Fibroblast of the conjunctiva (primary cell): Measurements from ENCODE around the gene PRKCD.

Source experiments
- DNase-seq: peaks from one replicate; pipeline ENCODE4 v3.0.0-alpha.2; 2010; ENCODE audit warnings: low read depth

The PRKCD gene

DNA sequence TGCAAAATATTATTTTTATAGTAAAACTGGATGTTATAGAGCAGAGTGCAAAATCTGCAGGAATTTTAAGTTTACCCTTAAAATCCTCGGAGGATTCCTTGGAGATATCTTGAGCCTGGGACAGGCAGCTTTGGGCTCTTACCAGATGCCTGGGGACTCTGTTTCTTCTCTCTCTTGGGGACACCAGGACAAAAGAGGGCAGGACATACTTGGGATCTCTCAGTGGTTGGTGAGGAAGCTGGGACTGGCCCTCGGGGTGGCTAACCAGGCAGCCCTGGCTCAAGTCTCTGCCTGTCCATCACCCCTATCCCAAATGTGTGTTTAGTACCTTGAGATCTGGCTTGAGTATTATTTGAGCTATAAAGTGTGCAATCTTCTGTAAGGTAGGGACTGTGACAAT lies 56.2 kb downstream of the PRKCD start:
- no peak for DNase-seq

DNA sequence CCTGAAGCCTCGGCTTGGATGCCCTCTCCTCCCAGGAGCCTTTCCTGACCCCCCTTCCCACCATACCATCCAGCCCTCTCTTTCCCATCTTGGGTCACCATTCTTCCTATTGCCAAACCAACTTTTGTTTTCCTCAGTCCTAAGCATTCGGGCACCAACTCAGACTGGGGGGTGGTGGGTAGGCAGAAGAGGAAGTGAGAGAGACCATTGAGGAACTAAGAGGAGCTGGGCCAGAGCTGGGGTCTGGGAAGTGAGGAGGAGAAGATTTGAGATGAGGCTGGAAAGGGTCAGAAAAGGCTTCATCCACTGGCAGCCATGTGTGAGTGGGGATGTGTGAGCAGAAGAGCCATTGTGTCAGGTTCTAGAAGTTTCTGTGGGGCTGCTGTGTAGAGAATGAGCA lies 57.1 kb downstream of the PRKCD start:
- no peak for DNase-seq

DNA sequence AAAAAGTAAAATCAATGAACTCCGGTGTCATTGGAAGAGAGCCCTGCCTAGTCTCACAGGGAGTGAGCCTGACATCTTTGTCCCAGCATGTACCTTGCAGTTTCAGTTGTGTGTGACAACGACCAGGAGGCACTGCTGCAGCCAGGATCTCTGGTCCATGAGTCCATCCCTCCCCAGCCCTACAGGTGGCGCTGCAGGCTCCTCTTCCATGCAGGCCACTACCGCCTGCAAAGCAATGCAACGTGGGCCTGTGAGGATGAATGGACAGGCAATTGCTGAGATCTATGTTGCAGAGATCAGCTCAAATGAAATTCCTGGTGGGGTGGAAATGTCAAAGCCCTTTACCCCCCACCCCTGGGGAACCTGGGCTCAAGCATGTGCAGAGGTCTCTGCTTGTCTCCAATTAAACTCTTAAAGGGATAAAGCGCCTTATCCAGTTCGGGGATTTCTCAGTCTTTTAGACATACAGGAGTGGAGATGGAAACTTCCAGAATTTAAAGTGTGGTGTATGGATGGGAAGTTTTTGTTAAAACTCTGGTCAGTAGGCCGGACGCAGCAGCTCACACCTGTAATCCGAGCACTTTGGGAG lies 59.0 kb downstream of the PRKCD start:
- DNase-seq, result peak; percentile 73

DNA sequence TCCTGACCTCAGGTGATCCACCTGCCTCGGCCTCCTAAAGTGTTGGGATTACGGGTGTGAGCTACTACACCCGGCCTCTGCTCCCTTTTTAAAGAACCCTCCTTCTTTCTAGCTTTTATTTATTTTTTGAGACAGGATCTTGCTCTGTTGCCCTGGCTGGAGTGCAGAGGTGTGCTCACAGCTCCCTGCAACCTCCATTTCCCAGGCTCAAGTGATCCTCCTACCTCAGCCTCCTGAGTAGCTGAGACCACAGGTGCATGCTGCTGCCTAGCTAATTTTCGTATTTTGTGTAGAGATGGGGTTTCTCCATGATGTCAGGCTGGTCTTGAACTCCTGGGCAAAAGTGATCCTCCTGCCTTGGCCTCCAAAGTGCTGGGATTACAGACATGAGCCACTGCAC lies 60.3 kb downstream of the PRKCD start:
- DNase-seq, result no peak

DNA sequence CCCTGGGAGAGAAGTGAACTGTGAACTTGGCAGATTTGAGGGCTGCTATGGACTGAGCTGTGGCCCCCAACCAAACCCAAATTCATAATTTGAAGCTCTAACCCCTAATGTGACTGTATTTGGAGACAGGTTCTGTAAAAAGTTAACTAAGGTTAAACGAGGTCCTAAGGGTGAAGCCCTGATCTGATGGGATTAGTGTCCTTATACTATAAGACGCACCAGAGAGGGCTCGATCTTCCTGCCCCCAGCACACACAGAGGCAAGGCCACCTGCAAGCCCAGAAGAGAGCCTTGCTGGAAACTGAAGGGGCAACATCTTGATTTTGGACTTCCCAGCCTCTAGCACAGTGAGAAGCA lies 60.8 kb downstream of the PRKCD start:
- no peak for DNase-seq

DNA sequence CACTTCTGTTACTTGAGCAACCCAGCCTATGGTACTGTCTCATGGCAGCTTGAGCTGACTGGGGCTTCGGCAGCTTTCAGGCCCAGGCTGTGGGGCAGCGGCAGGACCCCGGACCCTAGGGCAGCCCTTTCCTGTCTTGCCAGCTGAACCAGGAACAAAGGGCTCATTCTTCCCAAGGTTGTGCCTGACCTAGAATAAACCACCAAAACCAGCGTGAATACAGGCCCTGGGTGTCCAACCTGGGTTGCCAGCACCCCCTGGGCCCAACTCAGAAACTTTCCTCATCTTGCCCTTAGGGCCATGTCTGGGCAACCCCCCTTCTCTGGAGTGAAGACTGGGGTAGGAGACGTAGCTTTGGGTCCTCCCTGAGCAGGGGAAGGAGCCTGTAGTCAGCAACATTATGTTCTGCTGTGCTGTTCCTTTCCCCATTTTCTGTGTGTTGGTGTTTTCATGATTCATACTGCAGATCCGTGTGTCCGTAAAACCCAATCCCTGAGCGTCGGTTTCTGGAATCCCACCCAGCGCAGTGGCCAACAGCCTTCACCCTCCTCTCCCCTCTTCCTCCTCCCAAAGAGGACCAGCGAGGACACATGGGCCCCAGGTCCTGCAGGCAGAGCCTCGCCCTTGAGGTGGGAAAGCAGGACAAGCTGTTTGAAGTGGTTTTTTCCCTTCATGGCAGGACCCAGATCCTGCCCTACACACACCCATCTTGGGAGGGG lies 61.3 kb downstream of the PRKCD start:
- DNase-seq, result no peak

DNA sequence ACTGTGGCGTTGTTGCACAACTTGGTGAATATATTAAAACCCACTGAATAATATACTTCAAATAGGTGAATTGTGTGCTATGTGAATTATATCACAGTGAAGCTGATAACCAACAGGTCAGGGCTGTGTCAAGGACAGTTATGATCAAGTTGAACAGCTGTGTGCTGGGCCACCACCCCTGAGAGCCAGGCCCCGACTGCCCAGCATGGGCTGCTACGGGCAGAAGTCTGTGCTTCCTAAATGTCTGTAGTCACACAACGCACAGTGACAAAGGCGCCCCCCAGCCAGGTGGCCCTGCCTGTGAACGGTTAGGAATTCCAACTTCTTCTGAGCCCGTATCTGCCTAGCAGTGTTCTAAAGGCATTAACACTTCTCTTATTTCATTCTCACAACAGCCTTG lies 62.0 kb downstream of the PRKCD start:
- DNase-seq, result no peak

DNA sequence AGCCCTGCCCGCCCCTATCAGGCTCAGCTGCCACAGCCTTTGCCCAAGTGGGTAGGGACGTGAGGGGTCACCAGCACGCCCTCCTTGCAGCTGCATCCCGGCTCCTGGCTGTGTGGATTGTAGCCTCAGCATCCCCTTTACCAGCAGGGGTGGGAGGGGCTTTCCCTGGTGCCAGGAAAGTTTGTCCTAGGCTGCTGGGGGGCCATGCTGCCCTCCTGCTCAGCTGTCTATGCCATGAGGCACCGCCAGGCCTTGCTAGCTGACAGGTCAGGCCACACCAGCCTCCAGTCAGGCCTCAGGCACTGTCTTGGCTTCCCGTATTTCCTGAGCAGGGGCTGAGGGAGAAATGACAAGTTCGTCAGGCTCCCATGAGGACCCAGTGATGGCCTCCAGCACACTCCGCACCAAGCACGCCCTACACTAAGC lies 62.5 kb downstream of the PRKCD start:
- DNase-seq, result no peak

DNA sequence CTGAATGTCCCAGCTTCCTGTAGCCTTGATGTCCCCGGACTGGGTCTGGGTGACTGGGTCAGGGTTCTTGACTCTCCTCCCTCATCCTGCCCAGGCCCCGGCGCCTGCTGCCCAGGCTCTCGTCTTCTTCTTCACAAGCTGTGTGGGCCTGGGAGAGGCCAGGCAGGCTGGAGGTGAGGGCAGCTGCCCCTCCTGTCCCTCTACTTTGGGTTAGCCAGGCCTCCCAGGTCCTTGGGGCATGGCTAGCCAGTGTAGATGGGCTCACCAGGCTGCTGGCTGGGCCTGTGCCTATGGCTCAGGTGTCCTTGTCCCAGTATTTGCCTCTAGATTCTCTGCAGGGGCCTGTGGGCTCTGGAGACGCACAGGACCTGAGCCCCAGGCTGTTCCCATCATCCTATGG lies 63.0 kb downstream of the PRKCD start:
- DNase-seq, result no peak

DNA sequence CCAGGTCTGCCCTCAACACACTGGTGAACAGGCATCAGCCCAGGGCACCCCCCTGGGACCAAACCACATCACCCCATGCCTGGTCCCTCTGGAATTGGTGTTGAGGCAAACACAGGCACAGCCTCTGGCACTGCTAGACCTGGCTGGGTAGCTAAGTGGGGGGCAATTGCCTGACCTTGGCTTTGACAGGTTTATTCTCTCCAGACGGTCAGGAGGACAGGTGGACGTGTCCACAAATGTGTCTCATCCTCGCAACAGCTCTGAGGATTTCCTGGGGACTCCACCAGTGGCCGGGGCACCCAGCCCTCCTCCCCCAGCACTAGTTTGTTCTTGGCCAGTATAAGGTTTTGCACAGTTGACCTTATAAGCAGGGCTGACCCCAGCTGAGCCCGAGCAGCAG lies 63.5 kb downstream of the PRKCD start:
- DNase-seq, result no peak

DNA sequence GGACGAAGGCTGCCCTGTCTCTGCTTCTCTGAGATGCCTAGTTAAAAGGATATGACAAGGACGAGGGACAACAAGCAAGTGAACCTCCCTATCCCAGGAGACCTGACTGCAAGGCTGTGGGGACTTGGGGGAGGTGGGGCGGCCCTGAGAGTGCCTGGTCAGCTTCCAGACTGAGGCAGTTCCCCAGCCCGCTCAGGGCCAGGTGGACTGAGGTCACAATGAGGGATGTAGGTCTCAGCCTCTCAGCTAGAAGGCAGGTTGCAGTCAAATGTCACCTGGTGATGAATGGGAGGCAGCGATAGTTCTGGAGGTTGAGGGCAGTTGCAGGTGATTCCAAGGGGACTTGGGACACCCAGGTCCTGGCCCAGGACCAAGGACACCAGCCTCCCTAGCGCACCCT lies 64.2 kb downstream of the PRKCD start:
- DNase-seq, result no peak

DNA sequence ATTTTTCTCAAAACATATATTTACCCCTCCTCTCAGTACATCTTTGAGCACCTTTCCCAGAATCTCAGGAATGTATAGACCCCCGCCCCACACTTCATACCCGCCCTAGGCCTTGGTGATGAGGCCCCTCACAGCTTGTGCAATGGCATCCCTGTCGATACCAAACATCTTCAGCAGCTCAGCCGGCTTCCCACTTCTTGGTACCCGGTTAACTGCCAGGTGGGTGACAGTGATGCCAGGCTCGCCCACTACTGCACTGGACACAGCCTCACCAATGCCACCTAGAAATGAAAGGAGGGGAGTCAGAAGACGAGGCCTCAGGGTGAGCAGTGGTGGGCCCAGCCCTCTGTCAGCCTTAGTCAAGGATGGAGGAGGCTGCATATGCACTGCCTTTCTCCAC lies 64.6 kb downstream of the PRKCD start:
- no peak for DNase-seq

DNA sequence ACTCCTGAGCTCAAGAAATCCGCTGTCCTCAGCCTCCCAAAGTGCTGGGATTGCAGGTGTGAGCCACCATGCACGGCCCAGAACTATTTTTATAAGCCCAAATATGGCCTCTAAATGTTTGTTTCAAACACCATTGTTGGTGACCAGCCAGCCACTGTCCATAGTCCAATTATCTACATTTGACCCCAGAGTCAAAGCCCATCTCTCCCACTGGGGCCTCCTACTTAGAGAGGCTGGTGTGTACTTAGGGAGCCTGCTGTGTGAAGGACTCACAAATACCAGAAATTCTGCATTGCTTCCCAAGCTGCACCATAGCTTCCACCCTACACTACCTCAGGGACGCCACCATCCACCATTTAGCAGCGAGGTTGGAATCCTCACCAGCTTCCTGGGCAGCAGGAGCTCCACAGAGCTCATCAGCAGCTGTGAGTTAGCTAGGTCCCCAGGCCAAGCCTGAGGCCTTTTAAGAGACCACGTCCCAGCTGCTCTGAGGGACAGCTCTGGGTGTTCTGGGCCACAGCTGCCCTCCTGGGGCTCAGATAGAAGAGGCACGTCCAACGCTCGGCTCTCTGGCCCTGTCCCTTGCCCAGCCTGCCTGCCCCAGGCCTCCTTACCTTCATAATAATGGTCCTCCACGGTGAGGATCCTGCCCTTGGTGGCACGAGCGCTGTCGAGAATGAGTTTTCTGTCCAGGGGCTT lies 65.3 kb downstream of the PRKCD start:
- no peak for DNase-seq

DNA sequence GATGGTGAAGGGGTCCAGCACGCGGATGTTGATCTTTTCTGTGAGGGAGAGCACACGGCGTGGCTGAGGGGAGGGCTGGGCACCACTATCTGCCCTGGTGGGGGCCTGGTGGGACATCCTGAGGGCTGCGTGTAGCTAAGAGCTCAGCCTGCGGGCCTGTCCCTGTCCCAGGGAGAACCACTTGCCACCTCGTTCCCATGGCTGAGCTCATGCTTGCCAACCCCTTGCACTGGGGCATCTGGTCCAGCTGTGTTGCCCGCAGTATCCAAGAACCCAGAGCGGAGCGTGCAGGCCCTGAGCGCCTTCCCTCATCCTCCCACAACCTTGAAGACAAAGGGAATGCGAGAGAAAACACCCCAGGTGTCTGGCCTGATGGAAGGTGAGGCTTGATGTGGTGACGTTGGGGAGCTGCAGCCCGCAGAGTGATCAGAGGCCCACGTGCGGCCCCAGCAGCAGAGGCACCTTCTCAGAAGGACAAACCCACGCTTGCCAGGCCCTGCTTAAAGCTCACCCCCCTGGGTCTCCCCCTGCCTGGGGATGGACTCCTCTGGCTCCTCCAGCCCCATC lies 65.9 kb downstream of the PRKCD start:
- DNase-seq, result no peak

DNA sequence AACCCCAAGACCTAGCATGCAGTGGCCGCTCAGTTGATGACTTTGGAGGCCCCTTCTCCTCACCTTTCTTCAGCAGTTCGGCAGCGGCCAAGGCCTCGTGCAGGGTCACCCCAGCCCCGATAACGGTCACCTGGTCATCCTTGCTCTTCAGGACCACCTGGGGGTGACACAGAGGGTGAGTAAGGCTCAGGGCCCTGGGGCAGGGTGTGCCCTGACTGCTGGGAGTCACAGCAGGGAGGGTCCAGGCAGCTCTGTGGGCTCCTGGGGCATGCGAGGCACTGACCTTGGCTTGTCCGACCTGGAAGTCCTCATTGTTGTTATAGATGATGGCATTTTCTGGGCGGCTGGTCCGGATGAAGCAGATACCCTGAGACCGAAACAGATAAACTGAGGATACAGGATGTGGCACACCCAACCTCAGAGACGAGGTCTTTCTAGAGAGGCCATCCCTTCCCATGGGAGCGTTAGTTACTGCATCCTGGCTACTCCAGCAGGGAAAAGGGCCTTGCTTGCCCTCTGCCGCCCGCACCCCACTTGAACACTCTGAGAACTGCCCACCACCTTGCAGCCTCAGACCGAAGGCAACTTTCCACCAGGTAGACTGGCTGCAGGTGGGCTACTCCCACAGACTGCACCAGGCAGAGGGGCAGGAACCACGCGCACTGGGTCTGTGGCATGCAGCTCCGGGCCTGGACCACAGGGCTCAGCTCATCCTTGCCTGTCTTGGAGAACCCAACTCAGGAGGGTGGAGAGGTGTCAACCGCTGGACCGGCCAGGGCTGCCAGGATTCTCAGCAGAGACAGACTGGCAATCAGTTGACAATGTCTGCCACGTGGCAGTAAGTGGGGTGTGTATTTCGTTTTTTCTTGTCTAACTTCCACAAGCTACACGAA lies 67.2 kb downstream of the PRKCD start:
- no peak for DNase-seq

DNA sequence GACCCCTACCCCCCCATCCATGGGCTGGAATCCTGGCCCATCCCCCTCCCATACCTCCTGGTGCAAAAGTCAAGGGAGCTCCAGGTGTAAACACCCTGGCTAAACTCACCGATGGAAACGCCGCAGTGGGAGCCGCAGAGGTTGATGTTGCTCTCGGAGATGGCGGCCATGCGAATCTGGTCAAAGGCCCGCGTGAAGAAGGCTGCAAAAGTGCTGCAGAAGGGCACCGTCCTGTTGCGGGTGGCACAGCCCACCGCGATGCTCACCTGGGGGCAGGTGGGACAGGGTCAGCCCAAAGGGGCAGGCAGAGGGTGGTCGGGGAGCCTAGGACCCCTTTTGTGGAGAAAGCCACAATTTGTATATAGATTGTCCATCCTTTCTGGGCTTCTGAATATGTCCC lies 68.2 kb downstream of the PRKCD start:
- DNase-seq, result no peak

DNA sequence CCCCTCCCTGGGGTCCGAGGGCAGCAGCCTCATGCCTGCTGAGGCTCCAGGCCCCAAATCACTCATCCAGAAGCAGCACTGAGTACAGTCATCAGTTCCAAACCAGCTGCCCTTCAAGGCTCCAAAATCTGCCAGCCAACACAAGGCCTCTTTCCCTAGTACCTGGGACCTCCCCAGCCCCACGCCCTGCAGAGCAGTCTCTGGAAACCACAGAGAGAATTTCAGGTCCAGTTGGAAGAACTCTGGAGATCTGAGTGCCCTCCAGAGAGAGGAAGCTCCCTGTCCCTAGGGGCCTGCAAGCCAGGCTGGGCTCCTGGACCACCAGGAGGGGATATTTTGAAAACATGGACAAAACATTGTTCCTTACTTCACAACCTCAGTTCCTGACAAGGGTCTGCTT lies 68.6 kb downstream of the PRKCD start:
- DNase-seq, result no peak

DNA sequence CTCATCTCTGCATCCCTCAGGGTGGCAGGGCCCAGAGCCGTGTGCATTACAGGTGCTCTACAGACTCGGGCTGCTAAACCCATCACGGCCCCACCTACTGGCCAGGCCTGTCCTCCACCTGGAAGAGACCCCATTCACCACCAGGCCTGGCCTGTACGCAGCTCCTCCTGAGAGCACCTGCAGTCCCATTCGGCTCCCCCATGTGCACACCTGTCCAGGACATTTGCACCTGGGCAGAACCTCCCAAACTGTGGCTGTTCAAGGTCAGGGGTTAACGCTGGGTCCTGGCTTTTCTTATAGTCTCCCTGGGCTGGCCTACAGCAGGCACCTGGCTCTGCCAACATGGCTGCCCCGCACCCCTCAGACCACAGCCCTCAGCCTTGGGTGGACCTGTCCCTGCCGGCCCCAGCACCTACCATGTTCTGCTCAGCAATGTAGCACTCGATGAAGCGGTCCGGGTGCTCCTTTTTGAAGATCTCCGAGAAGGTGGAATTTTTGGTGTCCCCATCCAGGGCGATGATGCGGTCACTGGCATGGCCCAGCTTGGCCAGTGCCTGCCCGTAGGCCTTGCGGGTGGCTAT lies 69.1 kb downstream of the PRKCD start:
- DNase-seq, result no peak

DNA sequence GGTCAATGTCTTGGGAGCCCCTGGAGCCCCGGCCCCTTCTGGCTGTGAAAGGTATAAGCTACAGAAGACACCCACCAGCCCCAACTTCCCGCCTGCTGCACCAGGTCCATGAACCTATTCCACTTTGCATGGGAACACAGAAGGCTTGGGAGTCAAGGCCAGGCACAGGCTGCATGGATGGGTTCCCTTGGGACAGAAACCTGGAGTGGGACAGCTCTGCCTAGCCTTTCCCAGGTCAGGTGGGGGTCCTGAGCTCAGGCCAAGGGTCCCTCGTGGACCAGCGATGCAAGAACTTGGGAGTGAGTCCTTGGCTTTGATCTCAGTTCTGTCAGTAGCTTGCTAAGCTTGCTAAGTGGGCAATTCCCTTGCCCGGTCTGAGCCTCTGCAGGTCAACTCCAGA lies 69.8 kb downstream of the PRKCD start:
- DNase-seq, result no peak

DNA sequence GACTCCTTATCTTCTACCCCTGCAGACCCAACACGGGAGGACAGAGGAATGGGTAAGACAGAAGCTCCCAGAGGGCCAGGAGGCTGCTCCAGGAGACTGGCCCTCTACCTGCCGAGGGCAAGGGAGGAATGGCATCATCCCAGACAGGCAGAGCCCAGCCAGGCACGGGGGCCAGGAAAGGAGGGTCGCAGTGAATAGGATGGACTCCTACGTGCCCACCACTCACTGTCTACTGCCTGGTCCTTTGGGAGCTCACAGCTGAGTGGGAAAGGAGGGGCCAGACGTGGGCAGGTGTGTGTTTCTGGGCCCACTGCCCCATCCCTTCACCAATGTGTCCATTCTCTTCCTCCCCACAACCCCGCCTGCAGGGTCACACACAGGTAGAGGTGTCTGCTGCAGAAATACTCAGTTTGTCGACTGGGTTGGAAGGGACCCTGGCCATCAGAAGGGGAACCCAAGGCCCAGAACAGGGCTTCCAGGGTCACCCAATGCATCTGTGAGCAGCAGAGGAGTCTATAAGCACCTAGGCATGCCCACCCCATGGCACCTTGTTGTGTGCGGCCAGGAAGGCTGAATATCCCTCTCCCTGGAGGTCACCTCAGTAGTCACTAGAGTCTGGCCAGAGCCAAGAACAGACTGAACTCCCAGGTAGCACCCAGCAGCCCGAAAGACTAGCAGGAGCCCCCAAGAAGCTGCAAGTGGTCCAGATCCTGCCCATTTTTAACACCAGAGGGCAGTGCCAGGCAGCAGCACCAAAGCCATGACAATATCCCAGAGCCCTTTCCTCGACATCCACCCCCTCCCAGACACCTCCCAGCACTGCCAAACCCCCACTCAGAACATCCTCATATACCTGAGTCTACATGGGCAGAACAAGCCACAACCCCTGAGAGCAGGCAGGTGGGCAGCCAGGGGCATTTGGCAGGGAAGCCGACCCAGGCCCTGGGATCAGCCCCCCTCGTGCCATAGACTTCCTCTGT lies 70.8 kb downstream of the PRKCD start:
- no peak for DNase-seq
